Fibroblast of the aortic adventitia (primary cell): Measurements from ENCODE around the gene NINJ1. TPM values are rescaled to one million over a fixed set of nuclear protein-coding genes. Genes with fewer than 3 reads are reported as not detected.

ENCODE experiments used
- DNase-seq: peaks from one replicate; pipeline ENCODE4 v3.0.0-alpha.2; 2010; ENCODE audit warnings: low read depth
- H3K4me3 ChIP-seq: 2 replicates; pipeline ENCODE4 v1.5.1; 2011; ENCODE audit warnings: low read depth, mild to moderate bottlenecking, control low read depth, low read length, moderate library complexity
- total RNA-seq: library from RNA; depleted of rRNA; stranded (reverse); fragments of >200 nt; gene quantifications from 2 replicates; pipeline ENCODE4 v1.2.3, GENCODE V29; 2012; ENCODE audit warnings: low replicate concordance
- TF ChIP-seq, protein P1 (sequence below): IDR thresholded peaks from 2 replicates; pipeline ENCODE4 v1.5.1; 2011; ENCODE audit warnings: mild to moderate bottlenecking, low read length, control low read depth, inconsistent platforms; ENCODE audit not compliant: insufficient read depth

Gene NINJ1
- total RNA-seq, 1 donor = 14.6 TPM

- no peak overlapping the region for H3K4me3 ChIP-seq
- TF ChIP-seq, protein P1, sequence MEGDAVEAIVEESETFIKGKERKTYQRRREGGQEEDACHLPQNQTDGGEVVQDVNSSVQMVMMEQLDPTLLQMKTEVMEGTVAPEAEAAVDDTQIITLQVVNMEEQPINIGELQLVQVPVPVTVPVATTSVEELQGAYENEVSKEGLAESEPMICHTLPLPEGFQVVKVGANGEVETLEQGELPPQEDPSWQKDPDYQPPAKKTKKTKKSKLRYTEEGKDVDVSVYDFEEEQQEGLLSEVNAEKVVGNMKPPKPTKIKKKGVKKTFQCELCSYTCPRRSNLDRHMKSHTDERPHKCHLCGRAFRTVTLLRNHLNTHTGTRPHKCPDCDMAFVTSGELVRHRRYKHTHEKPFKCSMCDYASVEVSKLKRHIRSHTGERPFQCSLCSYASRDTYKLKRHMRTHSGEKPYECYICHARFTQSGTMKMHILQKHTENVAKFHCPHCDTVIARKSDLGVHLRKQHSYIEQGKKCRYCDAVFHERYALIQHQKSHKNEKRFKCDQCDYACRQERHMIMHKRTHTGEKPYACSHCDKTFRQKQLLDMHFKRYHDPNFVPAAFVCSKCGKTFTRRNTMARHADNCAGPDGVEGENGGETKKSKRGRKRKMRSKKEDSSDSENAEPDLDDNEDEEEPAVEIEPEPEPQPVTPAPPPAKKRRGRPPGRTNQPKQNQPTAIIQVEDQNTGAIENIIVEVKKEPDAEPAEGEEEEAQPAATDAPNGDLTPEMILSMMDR = no peak
- DNase-seq = no peak
Measured at GRCh38 chr9:93131599-93132286, 2.3 kb downstream of the NINJ1 start.

GRCh38 chr9:93130861-93131481, 3.1 kb downstream of the NINJ1 start:
- H3K4me3 ChIP-seq = no peak overlapping the region
- DNase-seq = no peak
- TF ChIP-seq, protein P1 = no peak

DNA sequence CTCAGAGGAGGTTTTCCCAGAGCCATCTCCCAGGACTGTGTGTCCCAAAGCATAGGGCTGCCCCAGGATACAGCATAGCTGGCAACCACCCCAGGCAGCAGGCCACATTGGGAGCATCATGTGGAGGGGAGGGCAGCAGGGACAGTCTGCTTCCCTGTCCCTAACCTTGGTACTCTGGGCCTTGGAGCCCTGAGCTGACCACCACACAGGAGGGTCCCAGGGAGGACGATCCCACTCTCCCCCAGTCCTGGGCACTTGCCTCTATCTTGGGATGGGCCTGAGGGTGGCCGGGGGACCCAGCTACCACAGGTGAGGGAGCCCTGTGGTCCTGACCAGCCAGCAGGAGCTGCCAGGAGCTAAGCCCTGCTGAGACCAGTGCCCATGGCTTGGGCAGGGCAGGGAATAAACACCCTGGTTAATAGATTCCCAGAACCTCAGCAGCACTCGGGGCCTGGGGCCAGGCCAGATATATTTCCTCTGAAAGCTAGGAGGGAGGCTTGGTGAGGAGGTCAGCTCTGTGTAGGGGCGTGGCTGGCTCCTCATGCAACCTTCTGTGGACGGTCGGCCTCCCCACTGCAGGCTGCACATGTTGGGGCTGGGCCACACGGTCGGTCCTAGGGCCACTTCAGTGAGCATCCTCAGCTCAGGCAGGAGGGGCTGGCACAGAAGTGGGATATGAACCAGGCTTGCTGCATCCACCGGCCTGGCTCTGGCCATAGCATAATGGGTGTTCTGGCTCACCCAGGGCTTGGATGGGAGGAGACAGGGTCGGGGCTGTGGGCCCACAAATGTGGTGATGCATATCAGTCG, 4.2 kb downstream of the NINJ1 start:
- no peak for DNase-seq
- TF ChIP-seq, protein P1 = no peak

DNA sequence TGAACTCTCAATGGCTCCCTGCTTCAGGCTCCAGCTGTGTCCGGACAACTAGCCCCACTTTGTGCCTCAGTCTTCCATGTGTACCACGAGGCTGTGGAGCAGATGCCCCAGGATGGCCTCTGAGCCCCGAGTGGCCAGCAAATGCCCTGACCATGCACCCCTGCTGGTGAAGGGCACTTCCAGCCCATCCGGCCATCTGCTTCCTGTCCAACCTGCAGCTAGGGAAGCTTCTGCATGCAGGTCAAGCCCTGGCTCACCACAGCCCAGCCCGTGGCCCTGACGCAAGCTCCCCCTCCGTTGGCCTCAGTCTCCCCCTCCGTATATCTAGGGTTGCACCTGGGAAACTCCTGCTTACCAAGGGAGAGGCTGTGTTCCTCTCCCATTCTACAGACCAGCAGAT, 4.8 kb downstream of the NINJ1 start:
- TF ChIP-seq, protein P1 = no peak
- DNase-seq = no peak

More for the DNA sequence above, 4.2 kb downstream of the NINJ1 start:
- H3K4me3 ChIP-seq = no peak overlapping the region

GRCh38 chr9:93128715-93129224, 5.3 kb downstream of the NINJ1 start:
- TF ChIP-seq, protein P1 = no peak
- DNase-seq = no peak
- no peak overlapping the region for H3K4me3 ChIP-seq

More for the DNA sequence above, 4.8 kb downstream of the NINJ1 start:
- H3K4me3 ChIP-seq = no peak overlapping the region

DNA sequence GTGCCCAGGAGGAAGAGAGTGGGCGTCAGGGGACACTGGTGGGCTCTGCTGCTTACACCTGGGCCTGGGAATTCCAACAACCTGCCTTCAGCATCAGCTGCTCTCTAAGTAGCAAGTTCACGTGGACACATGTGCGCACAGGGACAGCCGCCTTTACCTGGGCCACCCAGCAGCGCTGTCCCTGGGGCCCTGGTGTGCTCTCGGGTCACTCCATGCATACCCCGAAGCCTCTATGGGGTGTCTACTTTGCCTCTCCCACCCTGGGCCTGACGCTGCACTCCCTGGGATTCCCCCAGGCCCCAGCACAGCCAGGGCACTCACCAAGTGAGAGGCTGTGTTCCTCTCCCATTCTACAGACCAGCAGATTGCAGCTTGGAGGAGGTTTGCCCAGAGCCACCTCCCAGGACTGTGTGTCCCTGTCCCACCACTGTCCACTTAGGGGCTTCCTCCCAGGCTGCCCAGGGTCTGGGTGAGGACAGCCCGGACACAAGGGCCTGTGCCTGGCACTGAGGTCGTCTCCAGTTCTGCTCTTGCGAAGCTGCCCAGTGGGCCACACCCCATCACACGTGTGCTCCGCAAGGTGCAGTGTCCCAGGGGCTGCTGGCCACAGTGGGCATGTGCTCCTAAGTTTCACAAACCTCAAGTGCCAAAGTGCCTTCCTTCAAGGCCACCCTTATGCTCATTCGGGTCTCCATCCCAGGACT, 5.9 kb downstream of the NINJ1 start:
- TF ChIP-seq, protein P1 = no peak
- no peak overlapping the region for H3K4me3 ChIP-seq
- DNase-seq = no peak
